ENCODE measurements around the gene USP53.

The USP53 gene

DNA sequence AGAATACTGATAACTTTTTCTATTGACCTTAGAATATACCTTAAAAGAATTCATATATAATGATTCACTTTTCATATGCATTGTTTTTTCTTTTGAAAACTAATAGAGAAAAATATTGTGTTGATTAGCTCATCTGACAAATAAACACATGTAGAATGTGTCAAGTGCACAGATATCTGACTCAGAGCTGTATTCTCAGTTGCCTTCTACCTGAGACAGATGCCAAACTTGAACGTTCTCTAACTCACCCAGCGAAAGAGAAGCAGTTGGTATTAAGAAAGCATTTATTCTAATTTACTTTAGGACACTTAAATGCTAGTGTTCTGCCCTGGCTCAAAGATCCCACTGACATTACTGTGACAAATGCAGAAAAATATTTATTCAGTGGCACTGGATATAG, 28.1 kb downstream of the USP53 start:
- TF ChIP-seq HOXC10 (CRISPR knock-in tag; IDR thresholded peaks at IDR 0.05) (no peak), ZNF169 (tag by site-specific recombination; IDR thresholded peaks at IDR 0.05) (no peak), ZNF311 (tag by site-specific recombination; IDR thresholded peaks at IDR 0.05; ENCODE audit: borderline replicate concordance) (no peak), ZNF558 (tag by site-specific recombination; IDR thresholded peaks at IDR 0.05) (no peak), SCRT1 (tag by site-specific recombination; IDR thresholded peaks at IDR 0.05; ENCODE audit: borderline replicate concordance) (no peak)
- Histone ChIP-seq H3K36me3 (ENCODE audit: control insufficient read depth in 2 of 2, insufficient read depth in 1 of 2, low read length in 2 of 2) (peaks cover 0 to 17% of the 10 kb centered on the region in 2 experiments; a peak in 1 of 3 replicates), H3K4me1 (ENCODE audit: control insufficient read depth, insufficient read depth, low read length) (peaks cover 6% of the 10 kb centered on the region; the same call in 1 of the 2 replicates), H3K9me3 (ENCODE audit: control insufficient read depth, insufficient read depth, low read depth, low read length) (no peaks in the 10 kb centered on the region), H3K4me3 (ENCODE audit: low read depth, low read length) (no peak overlapping the region), H3K27ac (ENCODE audit: extremely low read depth, low read depth, low read length) (no peak overlapping the region)
- ChIA-PET CTCF (interaction anchor here (0.7 kb wide), 1 partner anchor 26 kb away, joined by 3 read pairs; no protein-coding TSS in a partner anchor), POLR2A (no interaction called here)

DNA sequence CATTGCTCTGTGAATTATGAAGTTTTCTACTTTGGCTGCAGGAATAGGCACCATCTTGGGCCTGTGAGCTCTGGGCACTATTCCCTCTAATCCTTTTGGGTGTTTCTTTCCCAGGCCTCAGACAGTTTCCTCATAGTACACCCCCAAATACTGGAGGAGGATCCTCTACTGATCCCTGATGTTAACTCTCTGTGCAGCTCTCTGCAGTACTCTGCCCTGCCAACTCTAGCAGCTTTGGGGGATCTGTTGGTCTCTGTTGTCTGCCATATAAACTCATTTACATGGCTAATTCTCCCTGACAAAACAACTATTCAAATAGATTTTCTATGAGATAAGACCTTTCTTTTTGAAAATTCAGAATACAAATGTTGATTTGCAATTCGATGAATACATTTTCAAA, 29.9 kb downstream of the USP53 start:
- POLR2A ChIA-PET = no interaction called here
- Histone ChIP-seq H3K4me1 (ENCODE audit: control insufficient read depth, insufficient read depth, low read length) (peaks cover 6% of the 10 kb centered on the region; the same call in 1 of the 2 replicates), H3K36me3 (ENCODE audit: control insufficient read depth in 2 of 2, insufficient read depth in 1 of 2, low read length in 2 of 2) (peaks cover 0 to 24% of the 10 kb centered on the region in 2 experiments; a peak in 1 of 3 replicates), H3K9me3 (ENCODE audit: control insufficient read depth, insufficient read depth, low read depth, low read length) (no peaks in the 10 kb centered on the region), H3K27ac (ENCODE audit: extremely low read depth, low read depth, low read length) (no peak overlapping the region), H3K4me3 (ENCODE audit: low read depth, low read length) (no peak overlapping the region)
- TF ChIP-seq, protein P1, sequence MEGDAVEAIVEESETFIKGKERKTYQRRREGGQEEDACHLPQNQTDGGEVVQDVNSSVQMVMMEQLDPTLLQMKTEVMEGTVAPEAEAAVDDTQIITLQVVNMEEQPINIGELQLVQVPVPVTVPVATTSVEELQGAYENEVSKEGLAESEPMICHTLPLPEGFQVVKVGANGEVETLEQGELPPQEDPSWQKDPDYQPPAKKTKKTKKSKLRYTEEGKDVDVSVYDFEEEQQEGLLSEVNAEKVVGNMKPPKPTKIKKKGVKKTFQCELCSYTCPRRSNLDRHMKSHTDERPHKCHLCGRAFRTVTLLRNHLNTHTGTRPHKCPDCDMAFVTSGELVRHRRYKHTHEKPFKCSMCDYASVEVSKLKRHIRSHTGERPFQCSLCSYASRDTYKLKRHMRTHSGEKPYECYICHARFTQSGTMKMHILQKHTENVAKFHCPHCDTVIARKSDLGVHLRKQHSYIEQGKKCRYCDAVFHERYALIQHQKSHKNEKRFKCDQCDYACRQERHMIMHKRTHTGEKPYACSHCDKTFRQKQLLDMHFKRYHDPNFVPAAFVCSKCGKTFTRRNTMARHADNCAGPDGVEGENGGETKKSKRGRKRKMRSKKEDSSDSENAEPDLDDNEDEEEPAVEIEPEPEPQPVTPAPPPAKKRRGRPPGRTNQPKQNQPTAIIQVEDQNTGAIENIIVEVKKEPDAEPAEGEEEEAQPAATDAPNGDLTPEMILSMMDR (tag by site-specific recombination; IDR thresholded peaks at IDR 0.05) = no peak
- no peak for TF ChIP-seq PRDM1 (tag by site-specific recombination; IDR thresholded peaks at IDR 0.05)
- CTCF ChIA-PET = no interaction called here

DNA sequence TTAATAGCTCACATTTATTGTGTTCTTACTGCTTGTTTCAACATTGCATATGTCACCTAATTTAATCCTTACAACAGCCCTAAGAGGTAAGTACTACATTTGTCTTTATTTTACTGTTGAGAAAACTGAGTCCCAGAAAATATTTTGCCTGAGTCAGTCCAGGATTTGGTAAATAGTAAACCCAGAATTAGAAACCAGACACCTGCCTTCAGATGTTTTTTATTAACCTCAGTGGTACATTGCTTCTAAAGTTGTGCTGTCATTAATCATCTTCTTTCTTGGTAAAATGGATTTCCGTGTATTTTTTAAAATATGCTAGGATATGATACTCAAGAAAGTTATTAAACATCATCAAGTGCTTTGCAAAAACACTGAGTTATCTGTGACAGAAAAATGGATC, 31.4 kb downstream of the USP53 start:
- peaks cover 6% of the 10 kb centered on the region; the same call in 1 of the 2 replicates for H3K4me1 ChIP-seq (ENCODE audit: control insufficient read depth, insufficient read depth, low read length)
- no peaks in the 10 kb centered on the region for H3K9me3 ChIP-seq (ENCODE audit: control insufficient read depth, insufficient read depth, low read depth, low read length)
- CTCF ChIA-PET = interaction anchor here (0.6 kb wide), 1 partner anchor 47 kb away, joined by 3 read pairs; no protein-coding TSS in a partner anchor
- POLR2A ChIA-PET = no interaction called here
- H3K27ac ChIP-seq (ENCODE audit: extremely low read depth, low read depth, low read length) = no peak overlapping the region
- H3K36me3 ChIP-seq (ENCODE audit: control insufficient read depth in 2 of 2, insufficient read depth in 1 of 2, low read length in 2 of 2) = peaks cover 0 to 29% of the 10 kb centered on the region in 2 experiments; a peak in 1 of 3 replicates
- H3K4me3 ChIP-seq (ENCODE audit: low read depth, low read length) = no peak overlapping the region
- no peak for TF ChIP-seq ZBTB7A (tag by site-specific recombination; IDR thresholded peaks at IDR 0.05; ENCODE audit: low read depth)
- no peak for TF ChIP-seq GLIS2 (tag by site-specific recombination; IDR thresholded peaks at IDR 0.05)
- TF ChIP-seq ZIC2 (tag by site-specific recombination; IDR thresholded peaks at IDR 0.05) = no peak
- no peak for TF ChIP-seq ZNF558 (tag by site-specific recombination; IDR thresholded peaks at IDR 0.05)
- TF ChIP-seq, protein P2, sequence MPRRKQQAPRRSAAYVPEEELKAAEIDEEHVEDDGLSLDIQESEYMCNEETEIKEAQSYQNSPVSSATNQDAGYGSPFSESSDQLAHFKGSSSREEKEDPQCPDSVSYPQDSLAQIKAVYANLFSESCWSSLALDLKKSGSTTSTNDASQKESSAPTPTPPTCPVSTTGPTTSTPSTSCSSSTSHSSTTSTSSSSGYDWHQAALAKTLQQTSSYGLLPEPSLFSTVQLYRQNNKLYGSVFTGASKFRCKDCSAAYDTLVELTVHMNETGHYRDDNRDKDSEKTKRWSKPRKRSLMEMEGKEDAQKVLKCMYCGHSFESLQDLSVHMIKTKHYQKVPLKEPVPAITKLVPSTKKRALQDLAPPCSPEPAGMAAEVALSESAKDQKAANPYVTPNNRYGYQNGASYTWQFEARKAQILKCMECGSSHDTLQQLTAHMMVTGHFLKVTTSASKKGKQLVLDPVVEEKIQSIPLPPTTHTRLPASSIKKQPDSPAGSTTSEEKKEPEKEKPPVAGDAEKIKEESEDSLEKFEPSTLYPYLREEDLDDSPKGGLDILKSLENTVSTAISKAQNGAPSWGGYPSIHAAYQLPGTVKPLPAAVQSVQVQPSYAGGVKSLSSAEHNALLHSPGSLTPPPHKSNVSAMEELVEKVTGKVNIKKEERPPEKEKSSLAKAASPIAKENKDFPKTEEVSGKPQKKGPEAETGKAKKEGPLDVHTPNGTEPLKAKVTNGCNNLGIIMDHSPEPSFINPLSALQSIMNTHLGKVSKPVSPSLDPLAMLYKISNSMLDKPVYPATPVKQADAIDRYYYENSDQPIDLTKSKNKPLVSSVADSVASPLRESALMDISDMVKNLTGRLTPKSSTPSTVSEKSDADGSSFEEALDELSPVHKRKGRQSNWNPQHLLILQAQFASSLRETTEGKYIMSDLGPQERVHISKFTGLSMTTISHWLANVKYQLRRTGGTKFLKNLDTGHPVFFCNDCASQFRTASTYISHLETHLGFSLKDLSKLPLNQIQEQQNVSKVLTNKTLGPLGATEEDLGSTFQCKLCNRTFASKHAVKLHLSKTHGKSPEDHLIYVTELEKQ (tag by site-specific recombination; IDR thresholded peaks at IDR 0.05; ENCODE audit: borderline replicate concordance) = no peak
- no peak for TF ChIP-seq TCF7L2 (IDR thresholded peaks at IDR 0.05; ENCODE audit: borderline replicate concordance, low read depth, low read length)
- TF ChIP-seq ZNF133 (tag by site-specific recombination; IDR thresholded peaks at IDR 0.05) = no peak
- TF ChIP-seq ZNF76 (tag by site-specific recombination; IDR thresholded peaks at IDR 0.05; ENCODE audit: borderline replicate concordance, low read depth) = no peak
- TF ChIP-seq ZNF585B (tag by site-specific recombination; IDR thresholded peaks at IDR 0.05) = no peak
- TF ChIP-seq, protein P3, sequence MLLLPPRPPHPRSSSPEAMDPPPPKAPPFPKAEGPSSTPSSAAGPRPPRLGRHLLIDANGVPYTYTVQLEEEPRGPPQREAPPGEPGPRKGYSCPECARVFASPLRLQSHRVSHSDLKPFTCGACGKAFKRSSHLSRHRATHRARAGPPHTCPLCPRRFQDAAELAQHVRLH (tag by site-specific recombination; IDR thresholded peaks at IDR 0.05) = no peak
- TF ChIP-seq RBAK (tag by site-specific recombination; IDR thresholded peaks at IDR 0.05) = no peak
- TF ChIP-seq ZBTB48 (tag by site-specific recombination; IDR thresholded peaks at IDR 0.05) = no peak
- no peak for TF ChIP-seq ZNF544 (tag by site-specific recombination; IDR thresholded peaks at IDR 0.05)
- TF ChIP-seq ZSCAN18 (tag by site-specific recombination; IDR thresholded peaks at IDR 0.05) = no peak
- TF ChIP-seq ZBTB21 (tag by site-specific recombination; IDR thresholded peaks at IDR 0.05) = no peak
- no peak for TF ChIP-seq AEBP2 (tag by site-specific recombination; IDR thresholded peaks at IDR 0.05; ENCODE audit: borderline replicate concordance)
- no peak for TF ChIP-seq ZNF112 (tag by site-specific recombination; IDR thresholded peaks at IDR 0.05)
- TF ChIP-seq ZNF48 (tag by site-specific recombination; IDR thresholded peaks at IDR 0.05) = no peak
- TF ChIP-seq ZNF211 (tag by site-specific recombination; IDR thresholded peaks at IDR 0.05; ENCODE audit: low read depth) = no peak
